OCI-M2 (cell line): ENCODE results near the gene SORT1.
"Not testable (repeated sequence)": the region's sequence is repeated elsewhere in the genome, so short reads cannot be mapped to it uniquely, and the experiment has no call there.

Experiments used
- DNase-seq: peaks from one replicate; lab custom pipeline; 2025; ENCODE audit not compliant: unreplicated experiment; lab: John Stamatoyannopoulos, UW

Gene SORT1

GRCh38 chr1:109383087-109383779 lies 14.5 kb downstream of the SORT1 start:
- no peak for DNase-seq

GRCh38 chr1:109381573-109381972 lies 16.1 kb downstream of the SORT1 start:
- DNase-seq: no peak

GRCh38 chr1:109379907-109380306 lies 17.8 kb downstream of the SORT1 start:
- no peak for DNase-seq

- DNase-seq: no peak
Observed at GRCh38 chr1:109379422-109379821, 18.3 kb downstream of the SORT1 start.

GRCh38 chr1:109377698-109378097 lies 20.0 kb downstream of the SORT1 start:
- no peak for DNase-seq

- not testable (repeated sequence) for DNase-seq
Observed at GRCh38 chr1:109373696-109374095, 24.0 kb downstream of the SORT1 start.

- no peak for DNase-seq
Observed at GRCh38 chr1:109373126-109373525, 24.6 kb downstream of the SORT1 start.

GRCh38 chr1:109372281-109372680 lies 25.4 kb downstream of the SORT1 start:
- DNase-seq: no peak

- DNase-seq: no peak
Observed at GRCh38 chr1:109371341-109371739, 26.4 kb downstream of the SORT1 start.

- no peak for DNase-seq
Observed at GRCh38 chr1:109370712-109371340, 26.9 kb downstream of the SORT1 start.

- no peak for DNase-seq
Observed at GRCh38 chr1:109369167-109369746, 28.5 kb downstream of the SORT1 start.

GRCh38 chr1:109368464-109368863 lies 29.3 kb downstream of the SORT1 start:
- DNase-seq: no peak

- no peak for DNase-seq
Observed at GRCh38 chr1:109367626-109368025, 30.1 kb downstream of the SORT1 start.

- DNase-seq: no peak
Observed at GRCh38 chr1:109365642-109366204, 32.0 kb downstream of the SORT1 start.

GRCh38 chr1:109361649-109362048 lies 36.1 kb downstream of the SORT1 start:
- no peak for DNase-seq

GRCh38 chr1:109361069-109361468 lies 36.6 kb downstream of the SORT1 start:
- no peak for DNase-seq

GRCh38 chr1:109357616-109358015 lies 40.1 kb downstream of the SORT1 start:
- DNase-seq: no peak

GRCh38 chr1:109356915-109357314 lies 40.8 kb downstream of the SORT1 start:
- DNase-seq: no peak

GRCh38 chr1:109356505-109356904 lies 41.2 kb downstream of the SORT1 start:
- no peak for DNase-seq

GRCh38 chr1:109354929-109355328 lies 42.8 kb downstream of the SORT1 start:
- no peak for DNase-seq

GRCh38 chr1:109351457-109351856 lies 46.3 kb downstream of the SORT1 start:
- DNase-seq: no peak

GRCh38 chr1:109350655-109351054 lies 47.1 kb downstream of the SORT1 start:
- no peak for DNase-seq
